HEK293 (cell line): ENCODE measurements around the gene PGBD1.

Experiments
- BCL6B ChIP-seq: fragments of 450-650 bp; formaldehyde crosslinking; IDR thresholded peaks from 2 replicates; pipeline ENCODE4 v1.5.1; 2017; ENCODE audit warnings: missing biosample characterization, missing genetic modification characterization
- GLI2 ChIP-seq: fragments of 450-650 bp; formaldehyde crosslinking; IDR thresholded peaks from 2 replicates; pipeline ENCODE4; 2017; ENCODE audit warnings: missing biosample characterization, missing genetic modification characterization, low read depth, borderline replicate concordance
- HIC1 ChIP-seq: fragments of 450-650 bp; formaldehyde crosslinking; IDR thresholded peaks from 2 replicates; pipeline ENCODE4 v1.5.1; 2016; ENCODE audit warnings: missing biosample characterization, missing genetic modification characterization
- KLF9 ChIP-seq: fragments of 450-650 bp; formaldehyde crosslinking; IDR thresholded peaks from 2 replicates; pipeline ENCODE4 v1.5.1; 2016; ENCODE audit warnings: missing biosample characterization, missing genetic modification characterization, low read depth
- SP7 ChIP-seq: fragments of 450-650 bp; formaldehyde crosslinking; IDR thresholded peaks from 2 replicates; pipeline ENCODE4 v1.5.1; 2016; ENCODE audit warnings: missing biosample characterization, missing genetic modification characterization
- TCF7L2 ChIP-seq: IDR thresholded peaks from 2 replicates; pipeline ENCODE4 v1.6.1; 2011; ENCODE audit warnings: low read depth, mild to moderate bottlenecking, inconsistent platforms, low read length, moderate library complexity, borderline replicate concordance
- YY2 ChIP-seq: fragments of 450-650 bp; formaldehyde crosslinking; IDR thresholded peaks from 2 replicates; pipeline ENCODE4 v1.5.1; 2016; ENCODE audit warnings: missing biosample characterization, missing genetic modification characterization
- ZFHX2 ChIP-seq: fragments of 450-650 bp; formaldehyde crosslinking; conservative IDR thresholded peaks from 2 replicates; pipeline ENCODE4 v1.5.1; 2016; ENCODE audit warnings: missing biosample characterization, missing genetic modification characterization
- ZNF169 ChIP-seq: fragments of 450-650 bp; formaldehyde crosslinking; IDR thresholded peaks from 2 replicates; pipeline ENCODE4 v1.5.1; 2016; ENCODE audit warnings: missing biosample characterization, missing genetic modification characterization
- ZNF274 ChIP-seq, 2 experiments: fragments of 200-500 bp in 1 of 2; fragments of 450-650 bp in 1 of 2; sonication (Bioruptor generic) in 1 of 2; formaldehyde crosslinking in 1 of 2; IDR thresholded peaks; 2 replicates each; pipeline versions ENCODE4 v1.5.1 to v1.6.1; 2014 to 2016; ENCODE audit warnings: borderline replicate concordance in 1 of 2, inconsistent platforms in 1 of 2, low read length in 1 of 2, missing biosample characterization in 1 of 2, missing genetic modification characterization in 1 of 2
- ZNF416 ChIP-seq: fragments of 450-650 bp; formaldehyde crosslinking; IDR thresholded peaks from 2 replicates; pipeline ENCODE4 v1.5.1; 2016; ENCODE audit warnings: missing biosample characterization, missing genetic modification characterization
- ZNF529 ChIP-seq: fragments of 450-650 bp; formaldehyde crosslinking; IDR thresholded peaks from 2 replicates; pipeline ENCODE4 v1.5.1; 2017; ENCODE audit warnings: missing genetic modification characterization, missing biosample characterization; ENCODE audit not compliant: insufficient replicate concordance
- ZNF544 ChIP-seq: fragments of 450-650 bp; formaldehyde crosslinking; IDR thresholded peaks from 2 replicates; pipeline ENCODE4 v1.5.0; 2017; ENCODE audit warnings: missing biosample characterization, missing genetic modification characterization
- ZNF555 ChIP-seq: fragments of 450-650 bp; formaldehyde crosslinking; conservative IDR thresholded peaks from 2 replicates; pipeline ENCODE4 v1.5.1; 2017; ENCODE audit warnings: missing biosample characterization, mild to moderate bottlenecking, missing genetic modification characterization, inconsistent platforms
- ZNF560 ChIP-seq: fragments of 450-650 bp; formaldehyde crosslinking; IDR thresholded peaks from 2 replicates; pipeline ENCODE4 v1.5.1; 2017; ENCODE audit warnings: missing biosample characterization, missing genetic modification characterization, borderline replicate concordance
- ZNF571 ChIP-seq: fragments of 450-650 bp; formaldehyde crosslinking; IDR thresholded peaks from 2 replicates; pipeline ENCODE4 v1.5.0; 2017; ENCODE audit warnings: missing biosample characterization, missing genetic modification characterization
- ZNF596 ChIP-seq: fragments of 450-650 bp; IDR thresholded peaks from 2 replicates; pipeline ENCODE4 v1.5.0; 2018; ENCODE audit warnings: missing biosample characterization, mild to moderate bottlenecking, missing genetic modification characterization, moderate library complexity
- ZNF626 ChIP-seq: fragments of 450-650 bp; sonication (Bioruptor Pico); formaldehyde crosslinking; IDR thresholded peaks from 2 replicates; pipeline ENCODE4 v1.5.1; 2018; ENCODE audit warnings: missing biosample characterization, missing genetic modification characterization, inconsistent platforms
- ZNF777 ChIP-seq: fragments of 450-650 bp; formaldehyde crosslinking; IDR thresholded peaks from 2 replicates; pipeline ENCODE4 v1.5.1; 2017; ENCODE audit warnings: missing biosample characterization, missing genetic modification characterization, borderline replicate concordance
- ZNF791 ChIP-seq: fragments of 450-650 bp; formaldehyde crosslinking; IDR thresholded peaks from 2 replicates; pipeline ENCODE4 v1.5.1; 2016; ENCODE audit warnings: missing biosample characterization, missing genetic modification characterization
- ZNF830 ChIP-seq: fragments of 450-650 bp; IDR thresholded peaks from 2 replicates; pipeline ENCODE4 v1.5.0; 2018; ENCODE audit warnings: missing biosample characterization, missing genetic modification characterization, low read depth, mild to moderate bottlenecking, moderate library complexity
- TF ChIP-seq, protein P1 (sequence below): fragments of 450-650 bp; formaldehyde crosslinking; IDR thresholded peaks from 2 replicates; pipeline ENCODE4 v1.5.1; 2016; ENCODE audit warnings: missing biosample characterization, missing genetic modification characterization, borderline replicate concordance
- TF ChIP-seq, protein P2 (sequence below): fragments of 450-650 bp; formaldehyde crosslinking; conservative IDR thresholded peaks from 2 replicates; pipeline ENCODE4 v1.5.1; 2016; ENCODE audit warnings: low read depth, missing biosample characterization, missing genetic modification characterization
- TF ChIP-seq, protein P3 (sequence below): fragments of 450-650 bp; formaldehyde crosslinking; IDR thresholded peaks from 2 replicates; pipeline ENCODE4 v1.5.1; 2016; ENCODE audit warnings: missing biosample characterization, missing genetic modification characterization, borderline replicate concordance

The PGBD1 gene

GRCh38 chr6:28335564-28336283, 54.4 kb downstream of the PGBD1 start, which contains the start of gene ZSCAN31 (continued):
- TF ChIP-seq BCL6B (peak; percentile 93), ZNF571 (tag by site-specific recombination) (no peak), ZNF596 (tag by site-specific recombination) (no peak), ZNF529 (tag by site-specific recombination) (no peak), GLI2 (tag by site-specific recombination) (no peak), KLF9 (tag by site-specific recombination) (peak; percentile 85), ZNF560 (tag by site-specific recombination) (no peak), TCF7L2 (no peak), ZNF544 (tag by site-specific recombination) (no peak), ZNF777 (tag by site-specific recombination) (no peak), ZNF626 (tag by site-specific recombination) (no peak), ZFHX2 (tag by site-specific recombination) (peak; percentile 94), ZNF555 (tag by site-specific recombination) (no peak), SP7 (peak; percentile 85), ZNF416 (tag by site-specific recombination) (no peak), ZNF791 (no peak), HIC1 (tag by site-specific recombination) (no peak), ZNF274 (IDR thresholded peaks at IDR 0.05; ENCODE audit: low read length) (no peak), ZNF274 (tag by site-specific recombination; IDR thresholded peaks at IDR 0.05; ENCODE audit: borderline replicate concordance) (no peak), ZNF169 (tag by site-specific recombination) (no peak), YY2 (tag by site-specific recombination) (no peak), ZNF830 (no peak)
- TF ChIP-seq, protein P1, sequence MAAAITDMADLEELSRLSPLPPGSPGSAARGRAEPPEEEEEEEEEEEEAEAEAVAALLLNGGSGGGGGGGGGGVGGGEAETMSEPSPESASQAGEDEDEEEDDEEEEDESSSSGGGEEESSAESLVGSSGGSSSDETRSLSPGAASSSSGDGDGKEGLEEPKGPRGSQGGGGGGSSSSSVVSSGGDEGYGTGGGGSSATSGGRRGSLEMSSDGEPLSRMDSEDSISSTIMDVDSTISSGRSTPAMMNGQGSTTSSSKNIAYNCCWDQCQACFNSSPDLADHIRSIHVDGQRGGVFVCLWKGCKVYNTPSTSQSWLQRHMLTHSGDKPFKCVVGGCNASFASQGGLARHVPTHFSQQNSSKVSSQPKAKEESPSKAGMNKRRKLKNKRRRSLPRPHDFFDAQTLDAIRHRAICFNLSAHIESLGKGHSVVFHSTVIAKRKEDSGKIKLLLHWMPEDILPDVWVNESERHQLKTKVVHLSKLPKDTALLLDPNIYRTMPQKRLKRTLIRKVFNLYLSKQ (tag by site-specific recombination): no peak
- TF ChIP-seq, protein P2, sequence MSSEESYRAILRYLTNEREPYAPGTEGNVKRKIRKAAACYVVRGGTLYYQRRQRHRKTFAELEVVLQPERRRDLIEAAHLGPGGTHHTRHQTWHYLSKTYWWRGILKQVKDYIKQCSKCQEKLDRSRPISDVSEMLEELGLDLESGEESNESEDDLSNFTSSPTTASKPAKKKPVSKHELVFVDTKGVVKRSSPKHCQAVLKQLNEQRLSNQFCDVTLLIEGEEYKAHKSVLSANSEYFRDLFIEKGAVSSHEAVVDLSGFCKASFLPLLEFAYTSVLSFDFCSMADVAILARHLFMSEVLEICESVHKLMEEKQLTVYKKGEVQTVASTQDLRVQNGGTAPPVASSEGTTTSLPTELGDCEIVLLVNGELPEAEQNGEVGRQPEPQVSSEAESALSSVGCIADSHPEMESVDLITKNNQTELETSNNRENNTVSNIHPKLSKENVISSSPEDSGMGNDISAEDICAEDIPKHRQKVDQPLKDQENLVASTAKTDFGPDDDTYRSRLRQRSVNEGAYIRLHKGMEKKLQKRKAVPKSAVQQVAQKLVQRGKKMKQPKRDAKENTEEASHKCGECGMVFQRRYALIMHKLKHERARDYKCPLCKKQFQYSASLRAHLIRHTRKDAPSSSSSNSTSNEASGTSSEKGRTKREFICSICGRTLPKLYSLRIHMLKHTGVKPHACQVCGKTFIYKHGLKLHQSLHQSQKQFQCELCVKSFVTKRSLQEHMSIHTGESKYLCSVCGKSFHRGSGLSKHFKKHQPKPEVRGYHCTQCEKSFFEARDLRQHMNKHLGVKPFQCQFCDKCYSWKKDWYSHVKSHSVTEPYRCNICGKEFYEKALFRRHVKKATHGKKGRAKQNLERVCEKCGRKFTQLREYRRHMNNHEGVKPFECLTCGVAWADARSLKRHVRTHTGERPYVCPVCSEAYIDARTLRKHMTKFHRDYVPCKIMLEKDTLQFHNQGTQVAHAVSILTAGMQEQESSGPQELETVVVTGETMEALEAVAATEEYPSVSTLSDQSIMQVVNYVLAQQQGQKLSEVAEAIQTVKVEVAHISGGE (tag by site-specific recombination): no peak; the same call in 1 of the 2 replicates
- TF ChIP-seq, protein P3, sequence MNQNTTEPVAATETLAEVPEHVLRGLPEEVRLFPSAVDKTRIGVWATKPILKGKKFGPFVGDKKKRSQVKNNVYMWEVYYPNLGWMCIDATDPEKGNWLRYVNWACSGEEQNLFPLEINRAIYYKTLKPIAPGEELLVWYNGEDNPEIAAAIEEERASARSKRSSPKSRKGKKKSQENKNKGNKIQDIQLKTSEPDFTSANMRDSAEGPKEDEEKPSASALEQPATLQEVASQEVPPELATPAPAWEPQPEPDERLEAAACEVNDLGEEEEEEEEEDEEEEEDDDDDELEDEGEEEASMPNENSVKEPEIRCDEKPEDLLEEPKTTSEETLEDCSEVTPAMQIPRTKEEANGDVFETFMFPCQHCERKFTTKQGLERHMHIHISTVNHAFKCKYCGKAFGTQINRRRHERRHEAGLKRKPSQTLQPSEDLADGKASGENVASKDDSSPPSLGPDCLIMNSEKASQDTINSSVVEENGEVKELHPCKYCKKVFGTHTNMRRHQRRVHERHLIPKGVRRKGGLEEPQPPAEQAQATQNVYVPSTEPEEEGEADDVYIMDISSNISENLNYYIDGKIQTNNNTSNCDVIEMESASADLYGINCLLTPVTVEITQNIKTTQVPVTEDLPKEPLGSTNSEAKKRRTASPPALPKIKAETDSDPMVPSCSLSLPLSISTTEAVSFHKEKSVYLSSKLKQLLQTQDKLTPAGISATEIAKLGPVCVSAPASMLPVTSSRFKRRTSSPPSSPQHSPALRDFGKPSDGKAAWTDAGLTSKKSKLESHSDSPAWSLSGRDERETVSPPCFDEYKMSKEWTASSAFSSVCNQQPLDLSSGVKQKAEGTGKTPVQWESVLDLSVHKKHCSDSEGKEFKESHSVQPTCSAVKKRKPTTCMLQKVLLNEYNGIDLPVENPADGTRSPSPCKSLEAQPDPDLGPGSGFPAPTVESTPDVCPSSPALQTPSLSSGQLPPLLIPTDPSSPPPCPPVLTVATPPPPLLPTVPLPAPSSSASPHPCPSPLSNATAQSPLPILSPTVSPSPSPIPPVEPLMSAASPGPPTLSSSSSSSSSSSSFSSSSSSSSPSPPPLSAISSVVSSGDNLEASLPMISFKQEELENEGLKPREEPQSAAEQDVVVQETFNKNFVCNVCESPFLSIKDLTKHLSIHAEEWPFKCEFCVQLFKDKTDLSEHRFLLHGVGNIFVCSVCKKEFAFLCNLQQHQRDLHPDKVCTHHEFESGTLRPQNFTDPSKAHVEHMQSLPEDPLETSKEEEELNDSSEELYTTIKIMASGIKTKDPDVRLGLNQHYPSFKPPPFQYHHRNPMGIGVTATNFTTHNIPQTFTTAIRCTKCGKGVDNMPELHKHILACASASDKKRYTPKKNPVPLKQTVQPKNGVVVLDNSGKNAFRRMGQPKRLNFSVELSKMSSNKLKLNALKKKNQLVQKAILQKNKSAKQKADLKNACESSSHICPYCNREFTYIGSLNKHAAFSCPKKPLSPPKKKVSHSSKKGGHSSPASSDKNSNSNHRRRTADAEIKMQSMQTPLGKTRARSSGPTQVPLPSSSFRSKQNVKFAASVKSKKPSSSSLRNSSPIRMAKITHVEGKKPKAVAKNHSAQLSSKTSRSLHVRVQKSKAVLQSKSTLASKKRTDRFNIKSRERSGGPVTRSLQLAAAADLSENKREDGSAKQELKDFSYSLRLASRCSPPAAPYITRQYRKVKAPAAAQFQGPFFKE (tag by site-specific recombination): no peak
